ENCODE results near the gene VSTM2L. TPM values are rescaled to one million over a fixed set of nuclear protein-coding genes. Genes with fewer than 3 reads are reported as not detected.

VSTM2L gene
- polyA plus RNA-seq, 1 of the 3 experiments (the other 2 are of a cell fraction): 5.1 TPM

DNA sequence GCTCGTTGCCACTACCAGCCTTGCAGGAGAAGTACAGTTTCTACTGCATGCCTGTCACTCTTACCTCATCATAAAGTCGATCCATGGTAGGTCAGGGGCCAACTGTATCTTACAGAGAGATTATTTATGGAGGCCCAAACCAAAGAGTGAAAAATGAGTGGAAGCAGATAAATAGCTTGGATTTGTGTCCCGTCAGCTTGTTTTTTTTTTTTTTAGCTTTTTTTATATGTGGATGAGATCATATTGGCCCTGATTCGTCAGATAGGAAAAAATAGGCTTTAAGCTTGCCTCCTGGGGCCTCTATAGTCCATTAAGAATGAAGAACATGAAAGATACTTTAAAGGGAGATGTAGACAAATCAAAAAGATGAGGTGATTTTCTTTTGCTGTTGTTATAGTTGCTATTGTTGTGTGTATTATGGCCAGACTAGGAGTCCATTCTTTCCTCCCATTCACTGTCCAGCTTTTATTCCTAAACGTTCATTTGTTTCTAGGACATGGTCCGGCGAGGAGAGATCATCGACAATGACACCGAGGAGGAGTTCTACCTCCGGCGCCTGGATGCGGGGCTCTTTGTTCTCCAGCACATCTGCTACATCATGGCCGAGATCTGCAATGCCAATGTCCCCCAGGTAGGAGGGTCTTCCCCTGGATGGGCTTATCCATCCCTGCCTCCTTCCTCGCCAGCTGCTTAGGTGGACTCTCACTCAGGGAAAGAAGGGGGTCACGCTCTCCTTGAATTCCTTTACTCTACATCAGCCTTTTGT lies 43.3 kb upstream of the VSTM2L start:
- Histone ChIP-seq H3K27ac (ENCODE audit: low read depth in 2 of 2, low read length in 1 of 2) (no peak overlapping the region), H3K4me3 (ENCODE audit: low read depth in 2 of 2, low read length in 1 of 2) (no peak overlapping the region), H3K4me2 (no peak overlapping the region), H3K4me1 (ENCODE audit: control insufficient read depth in 1 of 2, insufficient read depth in 2 of 2, low read depth in 1 of 2, low read length in 1 of 2) (no peaks in the 10 kb centered on the region; a peak in 2 of 4 replicates), H3K27me3 (ENCODE audit: insufficient read depth) (no peaks in the 10 kb centered on the region), H3F3A (replicated peaks; ENCODE audit: insufficient read depth) (no peaks in the 10 kb centered on the region), H3K9me2 (no peaks in the 10 kb centered on the region), H3K36me3 (replicated peaks in 1 of 2; ENCODE audit: control insufficient read depth in 1 of 2, insufficient read depth in 2 of 2, low read length in 1 of 2) (peaks cover 3 to 27% of the 10 kb centered on the region in 2 experiments), H2AFZ (ENCODE audit: low read depth) (no peak overlapping the region), H4K20me1 (ENCODE audit: insufficient read depth) (no peaks in the 10 kb centered on the region), H3K9ac (no peak overlapping the region), H3K9me3 (no peaks in the 10 kb centered on the region), H3K79me2 (ENCODE audit: insufficient read depth) (no peaks in the 10 kb centered on the region)
- POLR2A ChIA-PET: no interaction called here
- CTCF ChIA-PET: no interaction called here
- no peak for DNase-seq
- 90% methylated on average over 15 of the region's 15 CpGs for WGBS (ENCODE audit: low lambda C conversion rate)
- TF ChIP-seq SMC3 (IDR thresholded peaks at IDR 0.05; ENCODE audit: low read depth, low read length) (no peak), RXRA (IDR thresholded peaks at IDR 0.05; ENCODE audit: borderline replicate concordance, low read depth) (no peak)
- TF ChIP-seq, protein P1, sequence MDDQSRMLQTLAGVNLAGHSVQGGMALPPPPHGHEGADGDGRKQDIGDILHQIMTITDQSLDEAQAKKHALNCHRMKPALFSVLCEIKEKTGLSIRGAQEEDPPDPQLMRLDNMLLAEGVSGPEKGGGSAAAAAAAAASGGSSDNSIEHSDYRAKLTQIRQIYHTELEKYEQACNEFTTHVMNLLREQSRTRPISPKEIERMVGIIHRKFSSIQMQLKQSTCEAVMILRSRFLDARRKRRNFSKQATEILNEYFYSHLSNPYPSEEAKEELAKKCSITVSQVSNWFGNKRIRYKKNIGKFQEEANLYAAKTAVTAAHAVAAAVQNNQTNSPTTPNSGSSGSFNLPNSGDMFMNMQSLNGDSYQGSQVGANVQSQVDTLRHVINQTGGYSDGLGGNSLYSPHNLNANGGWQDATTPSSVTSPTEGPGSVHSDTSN (IDR thresholded peaks at IDR 0.05): no peak

DNA sequence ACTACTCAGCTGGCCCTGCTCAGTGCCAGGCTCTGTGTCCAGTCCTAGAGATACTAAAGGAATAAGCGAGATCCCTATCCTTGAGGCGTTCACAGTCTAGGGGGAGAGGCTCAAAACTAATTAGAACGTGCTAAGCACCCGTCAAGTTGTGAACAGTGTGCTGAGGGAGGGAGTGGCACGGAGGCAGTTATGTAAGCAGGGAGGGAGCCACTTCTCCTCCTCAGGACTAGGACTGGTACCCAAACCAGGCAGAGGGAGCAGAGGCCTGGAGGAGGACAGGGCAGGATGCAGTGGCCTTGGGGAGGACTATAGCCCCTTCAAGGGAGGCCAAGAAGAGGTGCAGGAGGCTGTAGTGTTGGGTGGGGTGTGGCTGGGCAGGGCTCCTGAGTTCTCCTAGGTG lies 39.6 kb upstream of the VSTM2L start:
- H3F3A ChIP-seq (replicated peaks; ENCODE audit: insufficient read depth): no peaks in the 10 kb centered on the region
- no peak overlapping the region for H2AFZ ChIP-seq (ENCODE audit: low read depth)
- no peak overlapping the region for H3K4me2 ChIP-seq
- TF ChIP-seq RFX5 (IDR thresholded peaks at IDR 0.05; ENCODE audit: low read length) (no peak), JUND (IDR thresholded peaks at IDR 0.05) (no peak), MEF2A (IDR thresholded peaks at IDR 0.05; ENCODE audit: borderline replicate concordance, low read depth) (no peak), NFIC (IDR thresholded peaks at IDR 0.05; ENCODE audit: borderline replicate concordance) (no peak), RAD21 (IDR thresholded peaks at IDR 0.05; ENCODE audit: low read length) (no peak), NRF1 (IDR thresholded peaks at IDR 0.05; ENCODE audit: low read depth, low read length) (no peak), EP300 (IDR thresholded peaks at IDR 0.05; ENCODE audit: borderline replicate concordance in 1 of 2, low read depth in 1 of 2, low read length in 1 of 2) (no peak), FOXJ3 (CRISPR knock-in tag; IDR thresholded peaks at IDR 0.05) (no peak), TAF1 (IDR thresholded peaks at IDR 0.05; ENCODE audit: borderline replicate concordance, low read depth, low read length) (no peak), EZH2phosphoT487 (IDR thresholded peaks at IDR 0.05; ENCODE audit: borderline replicate concordance, low read depth) (no peak), SMC3 (IDR thresholded peaks at IDR 0.05; ENCODE audit: low read depth, low read length) (no peak), MXI1 (IDR thresholded peaks at IDR 0.05; ENCODE audit: low read depth, low read length) (no peak), CHD2 (IDR thresholded peaks at IDR 0.05; ENCODE audit: low read length, partially characterized antibody) (no peak)
- TF ChIP-seq, protein P2, sequence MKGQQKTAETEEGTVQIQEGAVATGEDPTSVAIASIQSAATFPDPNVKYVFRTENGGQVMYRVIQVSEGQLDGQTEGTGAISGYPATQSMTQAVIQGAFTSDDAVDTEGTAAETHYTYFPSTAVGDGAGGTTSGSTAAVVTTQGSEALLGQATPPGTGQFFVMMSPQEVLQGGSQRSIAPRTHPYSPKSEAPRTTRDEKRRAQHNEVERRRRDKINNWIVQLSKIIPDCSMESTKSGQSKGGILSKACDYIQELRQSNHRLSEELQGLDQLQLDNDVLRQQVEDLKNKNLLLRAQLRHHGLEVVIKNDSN (IDR thresholded peaks at IDR 0.05; ENCODE audit: borderline replicate concordance, low read depth): no peak
- ChIA-PET POLR2A (no interaction called here), CTCF (interaction anchor here (1.0 kb wide), 1 partner anchor 18 kb away, joined by 3 read pairs; no protein-coding TSS in a partner anchor)
- H3K79me2 ChIP-seq (ENCODE audit: insufficient read depth): no peaks in the 10 kb centered on the region
- H3K27me3 ChIP-seq (ENCODE audit: insufficient read depth): no peaks in the 10 kb centered on the region
- H3K9me2 ChIP-seq: no peaks in the 10 kb centered on the region
- H3K27ac ChIP-seq (ENCODE audit: low read depth in 2 of 2, low read length in 1 of 2): no peak overlapping the region
- no peaks in the 10 kb centered on the region for H4K20me1 ChIP-seq (ENCODE audit: insufficient read depth)
- H3K9me3 ChIP-seq: no peaks in the 10 kb centered on the region
- peaks cover 3 to 27% of the 10 kb centered on the region in 2 experiments for H3K36me3 ChIP-seq (replicated peaks in 1 of 2; ENCODE audit: control insufficient read depth in 1 of 2, insufficient read depth in 2 of 2, low read length in 1 of 2)
- WGBS (ENCODE audit: low lambda C conversion rate): 98% methylated on average over 5 of the region's 5 CpGs
- no peak overlapping the region for H3K9ac ChIP-seq
- no peak for DNase-seq
- H3K4me1 ChIP-seq (ENCODE audit: control insufficient read depth in 1 of 2, insufficient read depth in 2 of 2, low read depth in 1 of 2, low read length in 1 of 2): peaks cover 0 to 1% of the 10 kb centered on the region in 2 experiments; a peak in 2 of 4 replicates
- no peak overlapping the region for H3K4me3 ChIP-seq (ENCODE audit: low read depth in 2 of 2, low read length in 1 of 2)

All from SK-N-SH (cell line).